Hepatocyte (in vitro differentiated cells): ENCODE data around the gene RABIF.

Source experiments
- EZH2 ChIP-seq: fragments of 200-600 bp; sonication (generic); IDR thresholded peaks from 2 replicates; pipeline ENCODE4 v1.6.1; 2016; ENCODE audit warnings: antibody characterized with exemption, mild to moderate bottlenecking, borderline replicate concordance
- EZH2phosphoT487 ChIP-seq: fragments of 200-600 bp; sonication (generic); IDR thresholded peaks from one replicate; pipeline ENCODE4 v1.6.1; 2018; ENCODE audit warnings: antibody characterized with exemption, mild to moderate bottlenecking, low read depth, moderate library complexity; ENCODE audit not compliant: unreplicated experiment, severe bottlenecking
- TF ChIP-seq, protein P1 (sequence below): fragments of 200-600 bp; sonication (generic); IDR thresholded peaks from 2 replicates; pipeline ENCODE4 v1.5.1; 2016; ENCODE audit warnings: antibody characterized with exemption, mild to moderate bottlenecking; ENCODE audit not compliant: poor library complexity

GRCh38 chr1:202861420-202862132 is 27.4 kb downstream of the RABIF start:
- no peak for TF ChIP-seq EZH2
- TF ChIP-seq, protein P1, sequence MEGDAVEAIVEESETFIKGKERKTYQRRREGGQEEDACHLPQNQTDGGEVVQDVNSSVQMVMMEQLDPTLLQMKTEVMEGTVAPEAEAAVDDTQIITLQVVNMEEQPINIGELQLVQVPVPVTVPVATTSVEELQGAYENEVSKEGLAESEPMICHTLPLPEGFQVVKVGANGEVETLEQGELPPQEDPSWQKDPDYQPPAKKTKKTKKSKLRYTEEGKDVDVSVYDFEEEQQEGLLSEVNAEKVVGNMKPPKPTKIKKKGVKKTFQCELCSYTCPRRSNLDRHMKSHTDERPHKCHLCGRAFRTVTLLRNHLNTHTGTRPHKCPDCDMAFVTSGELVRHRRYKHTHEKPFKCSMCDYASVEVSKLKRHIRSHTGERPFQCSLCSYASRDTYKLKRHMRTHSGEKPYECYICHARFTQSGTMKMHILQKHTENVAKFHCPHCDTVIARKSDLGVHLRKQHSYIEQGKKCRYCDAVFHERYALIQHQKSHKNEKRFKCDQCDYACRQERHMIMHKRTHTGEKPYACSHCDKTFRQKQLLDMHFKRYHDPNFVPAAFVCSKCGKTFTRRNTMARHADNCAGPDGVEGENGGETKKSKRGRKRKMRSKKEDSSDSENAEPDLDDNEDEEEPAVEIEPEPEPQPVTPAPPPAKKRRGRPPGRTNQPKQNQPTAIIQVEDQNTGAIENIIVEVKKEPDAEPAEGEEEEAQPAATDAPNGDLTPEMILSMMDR, result no peak
- no peak for TF ChIP-seq EZH2phosphoT487
